OCI-LY3 (cell line): ENCODE measurements around the gene PLXNB3.

Experiments used
- CTCF ChIP-seq: fragments of 200-600, 300-600 bp; sonication (generic); IDR thresholded peaks from 2 replicates; pipeline ENCODE4 v1.5.1; 2014; ENCODE audit warnings: antibody characterized with exemption, low read length, low read depth
- EZH2phosphoT487 ChIP-seq: fragments of 200-600 bp; shearing (Covaris generic); IDR thresholded peaks from 2 replicates; pipeline ENCODE4 v1.6.1; 2018; ENCODE audit warnings: antibody characterized with exemption, mixed run types, low read depth

GRCh38 chrX:153825042-153825441 lies 61.0 kb downstream of the PLXNB3 start:
- TF ChIP-seq CTCF (no peak), EZH2phosphoT487 (no peak)
